22Rv1 (cell line): ENCODE measurements around the gene CDK3.

Source experiments
- CTCF ChIP-seq: fragments of 450-650 bp; IDR thresholded peaks from 2 replicates; pipeline ENCODE4 v1.5.1; 2017; ENCODE audit warnings: mild to moderate bottlenecking
- ZFX ChIP-seq: fragments of 450-650 bp; IDR thresholded peaks from 2 replicates; pipeline ENCODE4 v1.6.1; 2017; ENCODE audit warnings: antibody characterized with exemption, borderline replicate concordance

GRCh38 chr17:76022285-76022684 lies 21.6 kb downstream of the CDK3 start:
- TF ChIP-seq CTCF (no peak), ZFX (no peak)
